Chondrocyte (in vitro differentiated cells): Measurements from ENCODE around the gene GNAT1. TPM values are rescaled to one million over a fixed set of nuclear protein-coding genes. Genes with fewer than 3 reads are reported as not detected.

Experiments
- DNase-seq: peaks from one replicate; pipeline ENCODE4 v3.0.0; 2021; ENCODE audit warnings: mixed read lengths, low spot score
- H3K27ac Mint-ChIP-seq: one replicate; pipeline ENCODE4 v1.8.0; 2021; ENCODE audit warnings: mild to moderate bottlenecking, moderate library complexity, mixed read lengths; ENCODE audit not compliant: unreplicated experiment
- H3K27me3 Mint-ChIP-seq: 2 replicates; pipeline ENCODE4 v1.8.0; 2021; ENCODE audit warnings: low read depth, mixed read lengths
- H3K36me3 Mint-ChIP-seq: 2 replicates; pipeline ENCODE4 v1.8.0; 2021; ENCODE audit warnings: low read depth, mixed read lengths
- H3K4me1 Mint-ChIP-seq: 2 replicates; pipeline ENCODE4 v1.8.0; 2021; ENCODE audit warnings: low read depth, mild to moderate bottlenecking, mixed read lengths
- H3K4me3 Mint-ChIP-seq: one replicate; pipeline ENCODE4 v1.8.0; 2021; ENCODE audit warnings: mild to moderate bottlenecking, moderate library complexity, mixed read lengths; ENCODE audit not compliant: unreplicated experiment
- H3K9me3 Mint-ChIP-seq: 2 replicates; pipeline ENCODE4 v1.8.0; 2021; ENCODE audit warnings: low read depth, mixed read lengths
- CTCF ChIP-seq: fragments of 200-600 bp; sonication (generic); IDR thresholded peaks from 2 replicates; pipeline ENCODE4 v1.5.0; 2021; ENCODE audit warnings: antibody characterized with exemption, mild to moderate bottlenecking, moderate library complexity
- total RNA-seq: library from RNA; stranded (reverse); gene quantifications from 3 replicates; pipeline ENCODE4 v1.2.1, GENCODE V29; 2021

The GNAT1 gene
- total RNA-seq, 1 donor from 2014 or later = not detected

GRCh38 chr3:50167841-50168209 lies 23.6 kb upstream of the GNAT1 start:
- peaks cover 56% of the 10 kb centered on the region for H3K4me1 Mint-ChIP-seq
- TF ChIP-seq CTCF = no peak
- no peaks in the 10 kb centered on the region for H3K27me3 Mint-ChIP-seq
- no peak overlapping the region for H3K4me3 Mint-ChIP-seq
- no peak for DNase-seq
- H3K9me3 Mint-ChIP-seq = no peaks in the 10 kb centered on the region
- H3K36me3 Mint-ChIP-seq = no peaks in the 10 kb centered on the region
- no peak overlapping the region for H3K27ac Mint-ChIP-seq

- Mint-ChIP-seq H3K4me3 (no peak overlapping the region), H3K9me3 (no peaks in the 10 kb centered on the region), H3K27me3 (no peaks in the 10 kb centered on the region), H3K4me1 (peaks cover 50% of the 10 kb centered on the region), H3K36me3 (no peaks in the 10 kb centered on the region), H3K27ac (no peak overlapping the region)
- DNase-seq = no peak
- no peak for TF ChIP-seq CTCF
Observed at GRCh38 chr3:50168388-50168787, 23.0 kb upstream of the GNAT1 start.

- no peak overlapping the region for H3K27ac Mint-ChIP-seq
- no peak overlapping the region for H3K4me3 Mint-ChIP-seq
- no peak for TF ChIP-seq CTCF
- peaks cover 46% of the 10 kb centered on the region for H3K4me1 Mint-ChIP-seq
- DNase-seq = no peak
- no peaks in the 10 kb centered on the region for H3K27me3 Mint-ChIP-seq
- peaks cover 2% of the 10 kb centered on the region for H3K36me3 Mint-ChIP-seq
- no peaks in the 10 kb centered on the region for H3K9me3 Mint-ChIP-seq
Observed at GRCh38 chr3:50168791-50169190, 22.6 kb upstream of the GNAT1 start.

- H3K4me1 Mint-ChIP-seq = peaks cover 41% of the 10 kb centered on the region
- no peak overlapping the region for H3K27ac Mint-ChIP-seq
- no peaks in the 10 kb centered on the region for H3K27me3 Mint-ChIP-seq
- no peak for TF ChIP-seq CTCF
- H3K9me3 Mint-ChIP-seq = no peaks in the 10 kb centered on the region
- peaks cover 2% of the 10 kb centered on the region for H3K36me3 Mint-ChIP-seq
- no peak overlapping the region for H3K4me3 Mint-ChIP-seq
- DNase-seq = no peak
Observed at GRCh38 chr3:50169232-50169832, 22.1 kb upstream of the GNAT1 start.

- DNase-seq = no peak
- Mint-ChIP-seq H3K4me3 (no peak overlapping the region), H3K9me3 (no peaks in the 10 kb centered on the region), H3K4me1 (peaks cover 35% of the 10 kb centered on the region), H3K27me3 (no peaks in the 10 kb centered on the region), H3K27ac (no peak overlapping the region), H3K36me3 (peaks cover 2% of the 10 kb centered on the region)
- TF ChIP-seq CTCF = no peak
Observed at GRCh38 chr3:50169858-50170257, 21.6 kb upstream of the GNAT1 start.
